ENCODE results near the gene ABHD16B. TPM values are rescaled to one million over a fixed set of nuclear protein-coding genes. Genes with fewer than 3 reads are reported as not detected.
A peak's percentile ranks its signal among the peaks of the same experiment; 100 is the strongest.

The ABHD16B gene
- total and polyA plus RNA-seq, 2 of the 13 experiments (the other 11 are each of a cell fraction or from before 2014, with no cell fraction given), result not detected

DNA sequence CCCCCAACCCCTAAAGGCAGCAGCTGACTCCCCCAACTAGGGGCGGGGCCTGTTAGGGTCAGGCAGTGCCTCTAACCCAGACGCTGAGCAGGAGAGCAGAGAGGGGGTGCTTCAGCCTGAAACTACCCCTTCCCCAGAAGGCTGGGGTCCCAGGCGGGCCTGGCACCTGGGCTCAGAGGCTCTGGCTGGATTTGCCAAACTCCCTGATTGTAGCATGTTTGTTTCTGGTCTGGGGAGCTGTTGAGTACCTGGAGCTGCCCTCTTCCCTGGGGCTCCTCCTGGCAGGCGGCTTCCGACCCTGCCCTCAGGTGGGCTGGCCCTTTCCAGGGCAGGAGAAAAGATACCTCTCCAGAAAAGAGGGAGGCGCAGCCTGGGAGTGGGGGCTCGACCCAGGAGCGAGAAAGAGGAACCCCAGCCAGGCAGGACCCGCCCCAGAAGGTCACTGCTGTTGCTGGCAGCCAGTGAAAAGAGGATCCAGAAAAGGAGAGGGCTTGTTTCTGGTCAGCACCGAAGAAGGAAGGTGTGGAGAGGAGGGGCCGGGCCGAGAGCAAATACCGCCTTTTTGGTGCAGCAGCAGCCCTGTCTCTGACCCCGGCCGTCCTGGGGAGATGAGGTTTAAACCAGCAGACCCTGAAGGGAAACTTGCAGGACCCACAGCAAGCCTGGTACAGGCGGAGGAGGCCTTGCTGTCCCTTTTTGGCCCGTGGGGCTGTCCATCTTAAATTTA, 810 bp upstream of the ABHD16B start (continued):
- TF ChIP-seq, protein P1, sequence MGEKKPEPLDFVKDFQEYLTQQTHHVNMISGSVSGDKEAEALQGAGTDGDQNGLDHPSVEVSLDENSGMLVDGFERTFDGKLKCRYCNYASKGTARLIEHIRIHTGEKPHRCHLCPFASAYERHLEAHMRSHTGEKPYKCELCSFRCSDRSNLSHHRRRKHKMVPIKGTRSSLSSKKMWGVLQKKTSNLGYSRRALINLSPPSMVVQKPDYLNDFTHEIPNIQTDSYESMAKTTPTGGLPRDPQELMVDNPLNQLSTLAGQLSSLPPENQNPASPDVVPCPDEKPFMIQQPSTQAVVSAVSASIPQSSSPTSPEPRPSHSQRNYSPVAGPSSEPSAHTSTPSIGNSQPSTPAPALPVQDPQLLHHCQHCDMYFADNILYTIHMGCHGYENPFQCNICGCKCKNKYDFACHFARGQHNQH (CRISPR knock-in tag; IDR thresholded peaks at IDR 0.05), result 0 out of 2 replicates have a peak, but pooled peaks have one; percentile 16
- TF ChIP-seq ZNF546 (CRISPR knock-in tag; conservative IDR thresholded peaks at IDR 0.05) (no peak), MED8 (CRISPR knock-in tag; IDR thresholded peaks at IDR 0.05; ENCODE audit: insufficient replicate concordance) (peak; percentile 30), MYC (CRISPR knock-in tag; IDR thresholded peaks at IDR 0.05; ENCODE audit: borderline replicate concordance) (no peak), ZIK1 (CRISPR knock-in tag; IDR thresholded peaks at IDR 0.05; ENCODE audit: borderline replicate concordance, low read depth) (no peak), ZNF430 (CRISPR knock-in tag; IDR thresholded peaks at IDR 0.05) (0 out of 2 replicates have a peak, but pooled peaks have one; percentile 43), NR2F6 (IDR thresholded peaks at IDR 0.05) (no peak), NR2F6 (CRISPR knock-in tag; IDR thresholded peaks at IDR 0.05) (no peak), ELF3 (CRISPR knock-in tag; IDR thresholded peaks at IDR 0.05) (no peak), ZNF484 (CRISPR knock-in tag; IDR thresholded peaks at IDR 0.05; ENCODE audit: borderline replicate concordance, low read depth) (no peak), ZNF235 (CRISPR knock-in tag; IDR thresholded peaks at IDR 0.05; ENCODE audit: borderline replicate concordance) (no peak), ZNF460 (CRISPR knock-in tag; IDR thresholded peaks at IDR 0.05; ENCODE audit: borderline replicate concordance) (no peak), BORCS8-MEF2B (CRISPR knock-in tag; IDR thresholded peaks at IDR 0.05) (no peak)
- TF ChIP-seq, protein P2, sequence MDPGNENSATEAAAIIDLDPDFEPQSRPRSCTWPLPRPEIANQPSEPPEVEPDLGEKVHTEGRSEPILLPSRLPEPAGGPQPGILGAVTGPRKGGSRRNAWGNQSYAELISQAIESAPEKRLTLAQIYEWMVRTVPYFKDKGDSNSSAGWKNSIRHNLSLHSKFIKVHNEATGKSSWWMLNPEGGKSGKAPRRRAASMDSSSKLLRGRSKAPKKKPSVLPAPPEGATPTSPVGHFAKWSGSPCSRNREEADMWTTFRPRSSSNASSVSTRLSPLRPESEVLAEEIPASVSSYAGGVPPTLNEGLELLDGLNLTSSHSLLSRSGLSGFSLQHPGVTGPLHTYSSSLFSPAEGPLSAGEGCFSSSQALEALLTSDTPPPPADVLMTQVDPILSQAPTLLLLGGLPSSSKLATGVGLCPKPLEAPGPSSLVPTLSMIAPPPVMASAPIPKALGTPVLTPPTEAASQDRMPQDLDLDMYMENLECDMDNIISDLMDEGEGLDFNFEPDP (CRISPR knock-in tag; conservative IDR thresholded peaks at IDR 0.05), result no peak
- TF ChIP-seq, protein P3, sequence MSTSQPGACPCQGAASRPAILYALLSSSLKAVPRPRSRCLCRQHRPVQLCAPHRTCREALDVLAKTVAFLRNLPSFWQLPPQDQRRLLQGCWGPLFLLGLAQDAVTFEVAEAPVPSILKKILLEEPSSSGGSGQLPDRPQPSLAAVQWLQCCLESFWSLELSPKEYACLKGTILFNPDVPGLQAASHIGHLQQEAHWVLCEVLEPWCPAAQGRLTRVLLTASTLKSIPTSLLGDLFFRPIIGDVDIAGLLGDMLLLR (CRISPR knock-in tag; IDR thresholded peaks at IDR 0.05), result no peak
- TF ChIP-seq, protein P4, sequence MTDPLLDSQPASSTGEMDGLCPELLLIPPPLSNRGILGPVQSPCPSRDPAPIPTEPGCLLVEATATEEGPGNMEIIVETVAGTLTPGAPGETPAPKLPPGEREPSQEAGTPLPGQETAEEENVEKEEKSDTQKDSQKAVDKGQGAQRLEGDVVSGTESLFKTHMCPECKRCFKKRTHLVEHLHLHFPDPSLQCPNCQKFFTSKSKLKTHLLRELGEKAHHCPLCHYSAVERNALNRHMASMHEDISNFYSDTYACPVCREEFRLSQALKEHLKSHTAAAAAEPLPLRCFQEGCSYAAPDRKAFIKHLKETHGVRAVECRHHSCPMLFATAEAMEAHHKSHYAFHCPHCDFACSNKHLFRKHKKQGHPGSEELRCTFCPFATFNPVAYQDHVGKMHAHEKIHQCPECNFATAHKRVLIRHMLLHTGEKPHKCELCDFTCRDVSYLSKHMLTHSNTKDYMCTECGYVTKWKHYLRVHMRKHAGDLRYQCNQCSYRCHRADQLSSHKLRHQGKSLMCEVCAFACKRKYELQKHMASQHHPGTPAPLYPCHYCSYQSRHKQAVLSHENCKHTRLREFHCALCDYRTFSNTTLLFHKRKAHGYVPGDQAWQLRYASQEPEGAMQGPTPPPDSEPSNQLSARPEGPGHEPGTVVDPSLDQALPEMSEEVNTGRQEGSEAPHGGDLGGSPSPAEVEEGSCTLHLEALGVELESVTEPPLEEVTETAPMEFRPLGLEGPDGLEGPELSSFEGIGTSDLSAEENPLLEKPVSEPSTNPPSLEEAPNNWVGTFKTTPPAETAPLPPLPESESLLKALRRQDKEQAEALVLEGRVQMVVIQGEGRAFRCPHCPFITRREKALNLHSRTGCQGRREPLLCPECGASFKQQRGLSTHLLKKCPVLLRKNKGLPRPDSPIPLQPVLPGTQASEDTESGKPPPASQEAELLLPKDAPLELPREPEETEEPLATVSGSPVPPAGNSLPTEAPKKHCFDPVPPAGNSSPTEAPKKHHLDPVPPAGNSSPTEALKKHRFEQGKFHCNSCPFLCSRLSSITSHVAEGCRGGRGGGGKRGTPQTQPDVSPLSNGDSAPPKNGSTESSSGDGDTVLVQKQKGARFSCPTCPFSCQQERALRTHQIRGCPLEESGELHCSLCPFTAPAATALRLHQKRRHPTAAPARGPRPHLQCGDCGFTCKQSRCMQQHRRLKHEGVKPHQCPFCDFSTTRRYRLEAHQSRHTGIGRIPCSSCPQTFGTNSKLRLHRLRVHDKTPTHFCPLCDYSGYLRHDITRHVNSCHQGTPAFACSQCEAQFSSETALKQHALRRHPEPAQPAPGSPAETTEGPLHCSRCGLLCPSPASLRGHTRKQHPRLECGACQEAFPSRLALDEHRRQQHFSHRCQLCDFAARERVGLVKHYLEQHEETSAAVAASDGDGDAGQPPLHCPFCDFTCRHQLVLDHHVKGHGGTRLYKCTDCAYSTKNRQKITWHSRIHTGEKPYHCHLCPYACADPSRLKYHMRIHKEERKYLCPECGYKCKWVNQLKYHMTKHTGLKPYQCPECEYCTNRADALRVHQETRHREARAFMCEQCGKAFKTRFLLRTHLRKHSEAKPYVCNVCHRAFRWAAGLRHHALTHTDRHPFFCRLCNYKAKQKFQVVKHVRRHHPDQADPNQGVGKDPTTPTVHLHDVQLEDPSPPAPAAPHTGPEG (CRISPR knock-in tag; IDR thresholded peaks at IDR 0.05), result no peak
- TF ChIP-seq, protein P5, sequence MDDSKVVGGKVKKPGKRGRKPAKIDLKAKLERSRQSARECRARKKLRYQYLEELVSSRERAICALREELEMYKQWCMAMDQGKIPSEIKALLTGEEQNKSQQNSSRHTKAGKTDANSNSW (CRISPR knock-in tag; IDR thresholded peaks at IDR 0.05; ENCODE audit: borderline replicate concordance), result no peak
- TF ChIP-seq, protein P6, sequence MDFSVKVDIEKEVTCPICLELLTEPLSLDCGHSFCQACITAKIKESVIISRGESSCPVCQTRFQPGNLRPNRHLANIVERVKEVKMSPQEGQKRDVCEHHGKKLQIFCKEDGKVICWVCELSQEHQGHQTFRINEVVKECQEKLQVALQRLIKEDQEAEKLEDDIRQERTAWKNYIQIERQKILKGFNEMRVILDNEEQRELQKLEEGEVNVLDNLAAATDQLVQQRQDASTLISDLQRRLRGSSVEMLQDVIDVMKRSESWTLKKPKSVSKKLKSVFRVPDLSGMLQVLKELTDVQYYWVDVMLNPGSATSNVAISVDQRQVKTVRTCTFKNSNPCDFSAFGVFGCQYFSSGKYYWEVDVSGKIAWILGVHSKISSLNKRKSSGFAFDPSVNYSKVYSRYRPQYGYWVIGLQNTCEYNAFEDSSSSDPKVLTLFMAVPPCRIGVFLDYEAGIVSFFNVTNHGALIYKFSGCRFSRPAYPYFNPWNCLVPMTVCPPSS (IDR thresholded peaks at IDR 0.05), result no peak

All from HepG2 (cell line).